Keratinocyte (primary cell): ENCODE data around the gene DNAI2. TPM values are rescaled to one million over a fixed set of nuclear protein-coding genes. Genes with fewer than 3 reads are reported as not detected.
A peak's percentile ranks its signal among the peaks of the same experiment; 100 is the strongest.

Experiments used
- DNase-seq: peaks from one replicate; pipeline ENCODE4 v3.0.0-alpha.2; 2011; ENCODE audit warnings: low read depth, missing footprints, low spot score
- FAIRE-seq: peaks from 2 replicates; lab custom pipeline; 2011; peaks lifted over from hg19 to GRCh38; lab: Jason Lieb, UNC
- H2AFZ ChIP-seq: 2 replicates; pipeline ENCODE4 v1.6.0; 2012; ENCODE audit warnings: low read length, control low read depth, inconsistent platforms; ENCODE audit not compliant: control insufficient read depth
- H3K27ac ChIP-seq: 2 replicates; pipeline ENCODE4 v1.5.1; 2011; ENCODE audit warnings: low read length; ENCODE audit not compliant: control insufficient read depth, insufficient read depth
- H3K27me3 ChIP-seq: 3 replicates; pipeline ENCODE4 v1.6.0; 2011; ENCODE audit warnings: low read length; ENCODE audit not compliant: control insufficient read depth, insufficient read depth; ENCODE audit errors: extremely low read depth
- H3K36me3 ChIP-seq, 2 experiments: 2 replicates in 1 of 2; 3 replicates in 1 of 2; pipeline ENCODE4 v1.5.1; 2011; ENCODE audit warnings: low read length in 2 of 2, mild to moderate bottlenecking in 1 of 2; ENCODE audit not compliant: control insufficient read depth in 2 of 2, insufficient read depth in 2 of 2; ENCODE audit errors: extremely low read depth in 1 of 2
- H3K4me1 ChIP-seq: 3 replicates; pipeline ENCODE4 v1.5.1; 2011; ENCODE audit warnings: low read length; ENCODE audit not compliant: control insufficient read depth, insufficient read depth; ENCODE audit errors: extremely low read depth
- H3K4me2 ChIP-seq: 3 replicates; pipeline ENCODE4 v1.6.0; 2011; ENCODE audit warnings: low read depth, low read length; ENCODE audit not compliant: control insufficient read depth, insufficient read depth; ENCODE audit errors: extremely low read depth
- H3K4me3 ChIP-seq, 3 experiments: fragments of 200-600 bp in 1 of 3; sonication (generic) in 1 of 3; 2 replicates in 2 of 3; 3 replicates in 1 of 3; pipeline ENCODE4 v1.5.1; 2011 to 2016; ENCODE audit warnings: low read length in 3 of 3, mild to moderate bottlenecking in 3 of 3, control low read depth in 2 of 3, inconsistent platforms in 1 of 3, low read depth in 1 of 3, mixed read lengths in 1 of 3, mixed run types in 1 of 3, moderate library complexity in 1 of 3; ENCODE audit not compliant: control insufficient read depth in 2 of 3, insufficient read depth in 2 of 3; ENCODE audit errors: extremely low read depth in 1 of 3
- H3K79me2 ChIP-seq: 2 replicates; pipeline ENCODE4 v1.6.0; 2012; ENCODE audit warnings: low read length; ENCODE audit not compliant: control insufficient read depth, insufficient read depth
- H3K9ac ChIP-seq: 3 replicates; pipeline ENCODE4 v1.6.0; 2011; ENCODE audit warnings: low read length; ENCODE audit not compliant: control insufficient read depth, insufficient read depth; ENCODE audit errors: extremely low read depth
- H3K9me1 ChIP-seq: 3 replicates; pipeline ENCODE4 v1.6.0; 2011; ENCODE audit warnings: low read length; ENCODE audit not compliant: control insufficient read depth, insufficient read depth; ENCODE audit errors: extremely low read depth
- H3K9me3 ChIP-seq: 2 replicates; pipeline ENCODE4 v1.5.1; 2012; ENCODE audit warnings: low read depth, low read length; ENCODE audit not compliant: control insufficient read depth
- H4K20me1 ChIP-seq: 3 replicates; pipeline ENCODE4 v1.6.0; 2011; ENCODE audit warnings: low read length; ENCODE audit not compliant: control insufficient read depth, insufficient read depth; ENCODE audit errors: extremely low read depth
- CTCF ChIP-seq, 3 experiments: IDR thresholded peaks in 1 of 3; conservative IDR thresholded peaks in 1 of 3; optimal IDR thresholded peaks in 1 of 3; 2 replicates in 2 of 3; 3 replicates in 1 of 3; pipeline versions ENCODE3 to v1.5.1; 2011; ENCODE audit warnings: low read length in 3 of 3, mild to moderate bottlenecking in 3 of 3, moderate library complexity in 2 of 3, control low read depth in 1 of 3, inconsistent platforms in 1 of 3; ENCODE audit not compliant: insufficient read depth in 2 of 3; ENCODE audit errors: extremely low read depth in 1 of 3
- EZH2 ChIP-seq: IDR thresholded peaks from one replicate; pipeline ENCODE4 v1.6.1; 2012; ENCODE audit warnings: inconsistent platforms, mild to moderate bottlenecking, low read length, moderate library complexity
- dilution Hi-C: fragments of 300-500 bp; cut with MboI; formaldehyde crosslinking; loops from one replicate; pipeline ENCODE4 v1.7.0; 2020; ENCODE audit warnings: low sequenced_read_pairs; ENCODE audit not compliant: extremely low pct_ligation_motif_present
- polyA plus RNA-seq, 5 experiments: library from polyadenylated mRNA; depleted of rRNA in 3 of 5; stranded (reverse) in 3 of 5; stranded (forward) in 1 of 5; unstranded in 1 of 5; fragments of >200 nt; gene quantifications; 1 replicate in 1 of 5; 2 replicates in 3 of 5; 3 replicates in 1 of 5; pipeline versions ENCODE4 v1.2.1 to v1.2.3, GENCODE V29; 2011 to 2012; ENCODE audit warnings: missing spikeins in 2 of 5, low read depth in 1 of 5, low replicate concordance in 1 of 5

Gene DNAI2
- polyA plus RNA-seq, 1 donor (not counting 4 experiments of a cell fraction or from before 2014, with no cell fraction given): not detected

GRCh38 chr17:74259667-74260524 lies 14.1 kb upstream of the DNAI2 start:
- no peak for FAIRE-seq
- dilution Hi-C loops: no loop called here

GRCh38 chr17:74260525-74260850 lies 13.5 kb upstream of the DNAI2 start:
- no peaks in the 10 kb centered on the region for H3K9me3 ChIP-seq
- no peak for FAIRE-seq
- no peaks in the 10 kb centered on the region for H3K9me1 ChIP-seq
- no peaks in the 10 kb centered on the region for H3K79me2 ChIP-seq
- no peaks in the 10 kb centered on the region for H4K20me1 ChIP-seq
- no peak overlapping the region for H3K4me3 ChIP-seq
- dilution Hi-C loops: no loop called here
- H3K27ac ChIP-seq: no peak overlapping the region
- no peak overlapping the region for H2AFZ ChIP-seq
- no peak overlapping the region for H3K9ac ChIP-seq
- no peaks in the 10 kb centered on the region for H3K4me1 ChIP-seq
- TF ChIP-seq CTCF (optimal IDR thresholded peaks at IDR 0.05 in 1 of 3, IDR thresholded peaks at IDR 0.05 in 1 of 3, conservative IDR thresholded peaks at IDR 0.05 in 1 of 3; ENCODE audit: extremely low read depth in 1 of 3, insufficient read depth in 2 of 3, low read length in 3 of 3) (no peak), EZH2 (no peak)
- no peak for DNase-seq
- H3K36me3 ChIP-seq: no peaks in the 10 kb centered on the region
- peaks cover 16% of the 10 kb centered on the region for H3K27me3 ChIP-seq
- H3K4me2 ChIP-seq: no peak overlapping the region

More at GRCh38 chr17:74259667-74260524, 14.1 kb upstream of the DNAI2 start:
- no peak for DNase-seq
- no peaks in the 10 kb centered on the region for H3K9me1 ChIP-seq
- no peaks in the 10 kb centered on the region for H3K4me1 ChIP-seq
- H4K20me1 ChIP-seq: no peaks in the 10 kb centered on the region
- H3K27ac ChIP-seq: no peak overlapping the region
- no peaks in the 10 kb centered on the region for H3K36me3 ChIP-seq
- no peak overlapping the region for H3K4me3 ChIP-seq
- H3K79me2 ChIP-seq: no peaks in the 10 kb centered on the region
- H3K9me3 ChIP-seq: no peaks in the 10 kb centered on the region
- no peak for TF ChIP-seq EZH2
- TF ChIP-seq CTCF (optimal IDR thresholded peaks at IDR 0.05 in 1 of 3, IDR thresholded peaks at IDR 0.05 in 1 of 3, conservative IDR thresholded peaks at IDR 0.05 in 1 of 3; ENCODE audit: extremely low read depth in 1 of 3, insufficient read depth in 2 of 3, low read length in 3 of 3): peak in 2 of 3 experiments; percentile 9 to 31
- no peak overlapping the region for H3K9ac ChIP-seq
- H3K4me2 ChIP-seq: no peak overlapping the region
- peaks cover 16% of the 10 kb centered on the region for H3K27me3 ChIP-seq
- no peak overlapping the region for H2AFZ ChIP-seq
